PC-3 (cell line): ENCODE data around the gene NR5A1. TPM values are rescaled to one million over a fixed set of nuclear protein-coding genes. Genes with fewer than 3 reads are reported as not detected.

Source experiments
- ATAC-seq: fragments of 200-7000 bp; cut with Tn5 transposase; 2 replicates; pipeline ENCODE4 v1.9.1; 2020; ENCODE audit warnings: mild to moderate bottlenecking, moderate library complexity
- Bru-seq: library from RNA; stranded (reverse); fragments of 400-500 nt; gene quantifications from one replicate; lab custom pipeline; 2021; lab: Mats Ljungman, UMichigan
- BruChase-seq, 2 experiments: library from RNA; stranded (reverse); fragments of 400-500 nt; gene quantifications; one replicate each; lab custom pipeline; 2021; lab: Mats Ljungman, UMichigan
- BruUV-seq: library from RNA; stranded (reverse); fragments of 400-500 nt; replicated peaks from 2 replicates; lab custom pipeline; 2021; lab: Mats Ljungman, UMichigan
- CTCF ChIA-PET: fragments of 300-600 bp; sonication (Branson Sonifier 250); formaldehyde crosslinking; loops from one replicate; lab custom pipeline; 2022; ENCODE audit warnings: antibody characterized with exemption; lab: Charles Lee
- POLR2A ChIA-PET: fragments of 300-600 bp; sonication (Branson Sonifier 250); formaldehyde crosslinking; loops from one replicate; lab custom pipeline; 2022; ENCODE audit warnings: antibody characterized with exemption; ENCODE audit not compliant: unreplicated experiment; lab: Charles Lee
- DNase-seq: peaks from one replicate; pipeline ENCODE4 v3.0.0-alpha.2; 2015
- H2AFZ ChIP-seq: fragments of 300-600 bp; sonication (generic); 2 replicates; pipeline ENCODE4 v1.6.0; 2016; ENCODE audit warnings: antibody characterized with exemption, low read length
- H3F3A ChIP-seq: fragments of 300-600 bp; sonication (generic); one replicate; pipeline ENCODE4 v1.6.0; 2017; ENCODE audit warnings: antibody characterized with exemption, low read length, control low read depth, mild to moderate bottlenecking; ENCODE audit not compliant: unreplicated experiment
- H3K27ac ChIP-seq: fragments of 300-600 bp; sonication (generic); 2 replicates; pipeline ENCODE4 v1.5.1; 2016; ENCODE audit warnings: mild to moderate bottlenecking, low read length
- H3K27me3 ChIP-seq: fragments of 300-600 bp; sonication (generic); 2 replicates; pipeline ENCODE4 v1.6.1; 2016; ENCODE audit warnings: low read length, mixed read lengths
- H3K36me3 ChIP-seq: fragments of 300-600 bp; sonication (generic); 2 replicates; pipeline ENCODE4 v1.6.1; 2016; ENCODE audit warnings: low read depth, mixed run types, low read length, mixed read lengths
- H3K4me1 ChIP-seq: fragments of 300-600 bp; sonication (generic); 2 replicates; pipeline ENCODE4 v1.5.1; 2016; ENCODE audit warnings: low read length; ENCODE audit not compliant: insufficient read depth
- H3K4me2 ChIP-seq: fragments of 300-600 bp; sonication (generic); 2 replicates; pipeline ENCODE4 v1.6.0; 2016; ENCODE audit warnings: low read length
- H3K4me3 ChIP-seq: fragments of 300-600 bp; sonication (generic); 2 replicates; pipeline ENCODE4 v1.5.1; 2016; ENCODE audit warnings: mild to moderate bottlenecking, low read length, mixed read lengths
- H3K79me2 ChIP-seq: fragments of 300-600 bp; sonication (generic); 2 replicates; pipeline ENCODE4 v1.6.1; 2017; ENCODE audit warnings: low read length, mixed read lengths
- H3K9ac ChIP-seq: fragments of 300-600 bp; sonication (generic); 2 replicates; pipeline ENCODE4 v1.6.0; 2016; ENCODE audit warnings: mild to moderate bottlenecking, low read length
- H3K9me2 ChIP-seq: fragments of 300-600 bp; sonication (generic); replicated peaks from 2 replicates; pipeline ENCODE4 v1.6.1; 2016; ENCODE audit warnings: mixed run types, low read length, mixed read lengths
- H3K9me3 ChIP-seq: fragments of 300-600 bp; sonication (generic); 2 replicates; pipeline ENCODE4 v1.6.1; 2016; ENCODE audit warnings: low read length, mixed read lengths
- H4K20me1 ChIP-seq: fragments of 300-600 bp; sonication (generic); 2 replicates; pipeline ENCODE4 v1.6.1; 2016; ENCODE audit warnings: low read length, mixed read lengths
- EZH2 ChIP-seq: fragments of 300-600 bp; sonication (generic); IDR thresholded peaks from one replicate; pipeline ENCODE4 v1.6.1; 2017; ENCODE audit warnings: antibody characterized with exemption, mild to moderate bottlenecking, low read length; ENCODE audit not compliant: unreplicated experiment
- EZH2phosphoT487 ChIP-seq: fragments of 300-600 bp; sonication (generic); IDR thresholded peaks from 2 replicates; pipeline ENCODE4 v1.6.1; 2018; ENCODE audit warnings: mild to moderate bottlenecking, antibody characterized with exemption, low read length, borderline replicate concordance
- intact Hi-C: fragments of 100-400 bp; cut with micrococcal nuclease; formaldehyde crosslinking; loops from 2 replicates; pipeline ENCODE4 v1.9.0; 2023
- long read RNA-seq: library from polyadenylated mRNA; unstranded; transcript quantifications from one replicate; pipeline ENCODE4 v2.0.0, GENCODE V29; 2021; ENCODE audit not compliant: unreplicated experiment
- total RNA-seq: library from RNA; depleted of rRNA; stranded (reverse); fragments of >200 nt; gene quantifications from 2 replicates; pipeline ENCODE4 v1.2.3, GENCODE V29; 2014; rRNA removed
- TF ChIP-seq, protein P1 (sequence below): fragments of 300-600 bp; sonication (generic); conservative IDR thresholded peaks from 2 replicates; pipeline ENCODE4 v1.5.1; 2017; ENCODE audit warnings: antibody characterized with exemption, low read depth, mild to moderate bottlenecking, low read length

Gene NR5A1
- total RNA-seq (not detected in 2 replicates), Bru-seq, nascent RNA (percentile 9 among the genes with signal in this experiment), BruChase-seq, experiment 1, labeled RNA remaining after a 6-hour chase (percentile 28 among the genes with signal in this experiment), BruChase-seq, experiment 2, labeled RNA remaining after a 2-hour chase (percentile 26 among the genes with signal in this experiment)
- long read RNA-seq = 0 reads

- no peaks in the 10 kb centered on the region for H4K20me1 ChIP-seq
- CTCF ChIA-PET = no interaction called here
- H3K27ac ChIP-seq = no peak within 1 kb of the TSS
- POLR2A ChIA-PET = no interaction called here
- DNase-seq (no peak), ATAC-seq (no peak)
- no peaks in the 10 kb centered on the region for H3K27me3 ChIP-seq
- no peaks in the 10 kb centered on the region for H3K79me2 ChIP-seq
- H3K9me3 ChIP-seq = no peaks in the 10 kb centered on the region
- H3K4me3 ChIP-seq = no peak within 1 kb of the TSS
- intact Hi-C loops = no loop called here
- H2AFZ ChIP-seq = no peak within 1 kb of the TSS
- TF ChIP-seq EZH2phosphoT487 = no peak
- TF ChIP-seq, protein P1, sequence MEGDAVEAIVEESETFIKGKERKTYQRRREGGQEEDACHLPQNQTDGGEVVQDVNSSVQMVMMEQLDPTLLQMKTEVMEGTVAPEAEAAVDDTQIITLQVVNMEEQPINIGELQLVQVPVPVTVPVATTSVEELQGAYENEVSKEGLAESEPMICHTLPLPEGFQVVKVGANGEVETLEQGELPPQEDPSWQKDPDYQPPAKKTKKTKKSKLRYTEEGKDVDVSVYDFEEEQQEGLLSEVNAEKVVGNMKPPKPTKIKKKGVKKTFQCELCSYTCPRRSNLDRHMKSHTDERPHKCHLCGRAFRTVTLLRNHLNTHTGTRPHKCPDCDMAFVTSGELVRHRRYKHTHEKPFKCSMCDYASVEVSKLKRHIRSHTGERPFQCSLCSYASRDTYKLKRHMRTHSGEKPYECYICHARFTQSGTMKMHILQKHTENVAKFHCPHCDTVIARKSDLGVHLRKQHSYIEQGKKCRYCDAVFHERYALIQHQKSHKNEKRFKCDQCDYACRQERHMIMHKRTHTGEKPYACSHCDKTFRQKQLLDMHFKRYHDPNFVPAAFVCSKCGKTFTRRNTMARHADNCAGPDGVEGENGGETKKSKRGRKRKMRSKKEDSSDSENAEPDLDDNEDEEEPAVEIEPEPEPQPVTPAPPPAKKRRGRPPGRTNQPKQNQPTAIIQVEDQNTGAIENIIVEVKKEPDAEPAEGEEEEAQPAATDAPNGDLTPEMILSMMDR = no peak
- TF ChIP-seq EZH2 = no peak
- no peaks in the 10 kb centered on the region for H3K4me1 ChIP-seq
- H3K36me3 ChIP-seq = no peaks in the 10 kb centered on the region
- no peak within 1 kb of the TSS for H3K4me2 ChIP-seq
- no peak within 1 kb of the TSS for H3K9ac ChIP-seq
- H3F3A ChIP-seq = no peaks in the 10 kb centered on the region
- no TSS peak for BruUV-seq
- no peaks in the 10 kb centered on the region for H3K9me2 ChIP-seq
These were observed at the start of gene NR5A1 for GRCh38 chr9:124506931-124507879. NR5A1 (minus strand) TSS chr9:124507399; CDS start chr9:124503395, 4,004 bp downstream.

DNA sequence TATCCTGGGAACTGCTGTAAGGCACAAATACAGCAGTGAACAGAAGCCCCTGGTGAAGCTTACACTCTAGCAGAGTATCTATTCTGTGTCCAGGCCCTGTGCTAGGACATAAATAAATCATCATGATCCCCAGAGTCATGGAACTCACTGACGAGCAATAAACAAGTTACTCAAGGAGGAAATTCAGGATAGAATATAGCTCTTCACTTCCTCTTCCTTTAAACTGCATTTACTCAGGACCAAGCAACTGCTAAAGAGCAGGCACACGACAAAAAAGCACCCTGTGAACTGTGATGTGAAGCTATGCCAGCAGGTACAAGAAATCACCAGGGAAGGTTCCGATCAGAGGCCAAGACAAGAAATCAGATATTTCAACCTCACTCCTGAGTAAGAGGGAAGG is 47.8 kb upstream of the NR5A1 start:
- intact Hi-C loops = no loop called here
- H3F3A ChIP-seq = no peaks in the 10 kb centered on the region
- H2AFZ ChIP-seq = no peak overlapping the region
- DNase-seq (no peak), ATAC-seq (no peak)
- H3K9ac ChIP-seq = no peak overlapping the region
- no peaks in the 10 kb centered on the region for H3K36me3 ChIP-seq
- no peaks in the 10 kb centered on the region for H3K9me3 ChIP-seq
- H4K20me1 ChIP-seq = no peaks in the 10 kb centered on the region
- no peak for TF ChIP-seq EZH2phosphoT487
- TF ChIP-seq, protein P1 = no peak
- no peaks in the 10 kb centered on the region for H3K27me3 ChIP-seq
- CTCF ChIA-PET = no interaction called here
- H3K9me2 ChIP-seq = no peaks in the 10 kb centered on the region
- H3K79me2 ChIP-seq = no peaks in the 10 kb centered on the region
- peaks cover 15% of the 10 kb centered on the region for H3K4me1 ChIP-seq
- POLR2A ChIA-PET = no interaction called here
- BruUV-seq = no TSS peak
- H3K4me3 ChIP-seq = no peak overlapping the region
- H3K4me2 ChIP-seq = no peak overlapping the region
- no peak overlapping the region for H3K27ac ChIP-seq

- ATAC-seq (no peak), DNase-seq (peak; percentile 21)
- peaks cover 13% of the 10 kb centered on the region; the same call in 1 of the 2 replicates for H3K4me1 ChIP-seq
- H3K79me2 ChIP-seq = no peaks in the 10 kb centered on the region
- H3F3A ChIP-seq = no peaks in the 10 kb centered on the region
- ChIA-PET POLR2A (no interaction called here), CTCF (no interaction called here)
- intact Hi-C loops = loop anchor here (5.0 kb wide), 1 partner anchor 199 kb away; no protein-coding TSS in a partner anchor
- no peak overlapping the region for H3K27ac ChIP-seq
- no TSS peak for BruUV-seq
- no peaks in the 10 kb centered on the region for H4K20me1 ChIP-seq
- H3K9me2 ChIP-seq = no peaks in the 10 kb centered on the region
- H2AFZ ChIP-seq = no peak overlapping the region
- no peak overlapping the region for H3K4me3 ChIP-seq
- TF ChIP-seq, protein P1 = no peak
- TF ChIP-seq EZH2phosphoT487 = no peak
- no peak for TF ChIP-seq EZH2
- H3K36me3 ChIP-seq = no peaks in the 10 kb centered on the region
- H3K9me3 ChIP-seq = no peaks in the 10 kb centered on the region
- no peaks in the 10 kb centered on the region for H3K27me3 ChIP-seq
- H3K9ac ChIP-seq = no peak overlapping the region
- no peak overlapping the region for H3K4me2 ChIP-seq
These were observed 46.5 kb upstream of the NR5A1 start for GRCh38 chr9:124553738-124554137.
